Measurements from ENCODE around the gene PCBP4. TPM values are rescaled to one million over a fixed set of nuclear protein-coding genes. Genes with fewer than 3 reads are reported as not detected.

PCBP4 gene
- total RNA-seq, 2 donors from 2014 or later = 19.6 to 22.4 TPM

- no peaks in the 10 kb centered on the region for H3K27me3 ChIP-seq
- TF ChIP-seq CTCF (IDR thresholded peaks at IDR 0.05) = no peak
- DNase-seq = peak; percentile 88
- H3K4me3 ChIP-seq = peak within 1 kb of the TSS; percentile 81
- no peaks in the 10 kb centered on the region for H3K9me3 ChIP-seq
- H3K27ac ChIP-seq = peak within 1 kb of the TSS; percentile 95
- peak within 1 kb of the TSS; percentile 75 to 94 for H3K9ac ChIP-seq (ENCODE audit: low read depth in 2 of 2, low read length in 2 of 2)
- intact Hi-C loops (cut with DNase I) = no loop called here
- no peaks in the 10 kb centered on the region for H3K4me1 ChIP-seq
- H3K36me3 ChIP-seq = no peaks in the 10 kb centered on the region
Observed at GRCh38 chr3:51974963-51975851, 8.0 kb upstream of the PCBP4 start, which contains the start of gene ABHD14A. Gene ABHD14A, plus strand, starts transcription at chr3:51975064. Its CDS starts 72 bp downstream, at chr3:51975136.

- Histone ChIP-seq H3K9ac (ENCODE audit: low read depth in 2 of 2, low read length in 2 of 2) (peak overlapping the region; percentile 75 to 94), H3K27me3 (no peaks in the 10 kb centered on the region), H3K9me3 (no peaks in the 10 kb centered on the region), H3K27ac (peak overlapping the region; percentile 95), H3K36me3 (no peaks in the 10 kb centered on the region), H3K4me3 (peak overlapping the region; percentile 81), H3K4me1 (no peaks in the 10 kb centered on the region)
- peak; percentile 62 for DNase-seq
- peak; percentile 40 for TF ChIP-seq CTCF (IDR thresholded peaks at IDR 0.05)
- intact Hi-C loops (cut with DNase I) = no loop called here
Observed at GRCh38 chr3:51974277-51974962, 7.2 kb upstream of the PCBP4 start.

GRCh38 chr3:51971350-51971749 lies 4.1 kb upstream of the PCBP4 start:
- Histone ChIP-seq H3K9ac (ENCODE audit: low read depth in 2 of 2, low read length in 2 of 2) (no peak overlapping the region), H3K4me3 (no peak overlapping the region), H3K27me3 (no peaks in the 10 kb centered on the region), H3K27ac (no peak overlapping the region), H3K36me3 (no peaks in the 10 kb centered on the region), H3K9me3 (no peaks in the 10 kb centered on the region), H3K4me1 (no peaks in the 10 kb centered on the region)
- intact Hi-C loops (cut with DNase I) = no loop called here
- DNase-seq = no peak
- no peak for TF ChIP-seq CTCF (IDR thresholded peaks at IDR 0.05)

- Histone ChIP-seq H3K4me3 (no peak overlapping the region), H3K27me3 (no peaks in the 10 kb centered on the region), H3K4me1 (no peaks in the 10 kb centered on the region), H3K9ac (ENCODE audit: low read depth in 2 of 2, low read length in 2 of 2) (no peak overlapping the region), H3K36me3 (no peaks in the 10 kb centered on the region), H3K27ac (no peak overlapping the region), H3K9me3 (no peaks in the 10 kb centered on the region)
- no peak for TF ChIP-seq CTCF (IDR thresholded peaks at IDR 0.05)
- DNase-seq = no peak
- intact Hi-C loops (cut with DNase I) = no loop called here
Observed at GRCh38 chr3:51970606-51971300, 3.5 kb upstream of the PCBP4 start.

- Histone ChIP-seq H3K9me3 (no peaks in the 10 kb centered on the region), H3K36me3 (no peaks in the 10 kb centered on the region), H3K27ac (no peak overlapping the region), H3K4me3 (no peak overlapping the region), H3K9ac (ENCODE audit: low read depth in 2 of 2, low read length in 2 of 2) (no peak overlapping the region), H3K27me3 (no peaks in the 10 kb centered on the region), H3K4me1 (no peaks in the 10 kb centered on the region)
- DNase-seq = no peak
- TF ChIP-seq CTCF (IDR thresholded peaks at IDR 0.05) = no peak
- intact Hi-C loops (cut with DNase I) = no loop called here
Observed at GRCh38 chr3:51969841-51970240, 2.6 kb upstream of the PCBP4 start.

All from colonic mucosa (tissue), 4 donors.